HG03066 (cell line): ENCODE measurements around the gene CD84.
"Not testable (repeated sequence)": the region's sequence is repeated elsewhere in the genome, so short reads cannot be mapped to it uniquely, and the experiment has no call there.

Experiments used
- ATAC-seq: cut with Tn5 transposase; IDR thresholded peaks from one replicate; pipeline ENCODE4 v1.9.1; 2021; ENCODE audit warnings: low read depth; ENCODE audit not compliant: unreplicated experiment

Gene CD84, protein sequence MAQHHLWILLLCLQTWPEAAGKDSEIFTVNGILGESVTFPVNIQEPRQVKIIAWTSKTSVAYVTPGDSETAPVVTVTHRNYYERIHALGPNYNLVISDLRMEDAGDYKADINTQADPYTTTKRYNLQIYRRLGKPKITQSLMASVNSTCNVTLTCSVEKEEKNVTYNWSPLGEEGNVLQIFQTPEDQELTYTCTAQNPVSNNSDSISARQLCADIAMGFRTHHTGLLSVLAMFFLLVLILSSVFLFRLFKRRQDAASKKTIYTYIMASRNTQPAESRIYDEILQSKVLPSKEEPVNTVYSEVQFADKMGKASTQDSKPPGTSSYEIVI

DNA sequence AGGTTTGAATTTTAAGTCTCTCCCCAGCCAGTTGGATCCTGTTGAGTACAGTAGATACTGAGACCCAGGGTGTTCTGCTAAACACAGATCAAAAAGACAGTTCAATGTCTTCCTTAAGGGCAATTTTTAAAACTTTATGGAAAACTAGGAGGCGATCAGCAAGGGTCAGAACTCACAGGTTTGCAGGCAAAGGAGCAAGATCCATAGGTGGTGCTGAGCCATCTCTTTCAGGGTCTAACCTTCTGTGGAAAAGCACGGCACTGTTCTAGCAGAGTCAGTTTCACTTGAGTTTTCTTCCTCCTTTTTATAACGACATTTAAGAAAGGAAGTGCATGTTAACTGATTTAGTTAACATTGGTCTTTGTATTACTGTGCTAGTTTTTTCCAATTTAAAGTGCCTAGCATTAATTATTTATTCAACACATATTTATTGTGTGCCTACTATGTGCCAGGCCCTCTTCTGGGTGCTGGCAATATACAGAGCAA is at the start of gene CD84:
TSS of gene CD84 (minus strand) at position 281 of the 486 bp plus-strand sequence. CDS start at position 222, 59 bp downstream.
- ATAC-seq: no peak

DNA sequence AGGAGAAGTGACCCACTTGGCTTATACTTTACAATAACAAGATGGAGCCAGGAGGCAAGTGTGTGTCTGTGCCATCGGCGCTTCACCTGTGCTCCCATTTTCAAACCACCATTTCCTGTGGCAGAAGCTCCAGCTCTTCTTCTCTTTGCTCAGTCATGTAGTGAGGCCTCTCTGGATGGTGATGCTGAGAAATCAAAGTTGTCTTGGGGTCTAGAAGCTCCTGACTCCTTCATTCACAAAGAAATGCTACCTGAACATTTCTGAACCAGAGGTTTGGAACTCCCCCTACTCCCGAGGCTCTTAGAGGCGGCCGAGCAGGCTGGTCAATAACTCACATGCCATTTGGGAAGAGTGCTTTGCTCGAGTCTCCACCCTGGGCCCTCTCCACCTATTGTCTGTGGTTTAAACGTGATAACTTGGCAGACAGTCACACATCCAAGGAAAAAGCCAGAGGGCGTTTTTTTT is 49.5 kb upstream of the CD84 start:
- no peak for ATAC-seq

DNA sequence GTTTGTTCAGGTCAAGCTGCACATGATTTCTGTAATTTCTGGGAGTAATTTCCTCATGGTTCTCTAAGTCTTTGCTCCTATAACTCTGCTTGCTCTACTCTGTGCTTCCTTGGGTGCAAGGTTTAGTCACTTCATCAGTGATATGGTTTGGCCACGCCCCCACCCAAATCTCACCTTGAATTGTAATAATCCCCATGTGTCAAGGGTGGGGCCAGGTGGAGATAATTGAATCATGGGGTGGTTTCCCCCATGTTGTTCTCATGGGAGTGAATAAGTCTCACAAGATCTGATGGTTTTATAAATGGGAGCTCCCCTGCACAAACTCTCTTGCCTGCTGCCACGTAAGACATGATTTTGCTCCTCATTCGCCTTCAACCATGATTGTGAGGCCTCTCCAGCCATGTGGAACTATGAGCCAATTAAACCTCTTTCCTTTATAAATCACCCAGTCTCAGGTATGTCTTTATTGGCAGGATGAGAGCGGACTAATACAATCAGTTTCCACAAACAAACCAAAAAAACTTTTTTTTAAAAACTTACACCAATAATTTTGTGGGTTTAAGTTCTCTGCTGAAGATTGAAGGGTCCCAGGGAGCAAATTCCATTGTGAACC is 48.5 kb upstream of the CD84 start:
- ATAC-seq: not testable (repeated sequence)

DNA sequence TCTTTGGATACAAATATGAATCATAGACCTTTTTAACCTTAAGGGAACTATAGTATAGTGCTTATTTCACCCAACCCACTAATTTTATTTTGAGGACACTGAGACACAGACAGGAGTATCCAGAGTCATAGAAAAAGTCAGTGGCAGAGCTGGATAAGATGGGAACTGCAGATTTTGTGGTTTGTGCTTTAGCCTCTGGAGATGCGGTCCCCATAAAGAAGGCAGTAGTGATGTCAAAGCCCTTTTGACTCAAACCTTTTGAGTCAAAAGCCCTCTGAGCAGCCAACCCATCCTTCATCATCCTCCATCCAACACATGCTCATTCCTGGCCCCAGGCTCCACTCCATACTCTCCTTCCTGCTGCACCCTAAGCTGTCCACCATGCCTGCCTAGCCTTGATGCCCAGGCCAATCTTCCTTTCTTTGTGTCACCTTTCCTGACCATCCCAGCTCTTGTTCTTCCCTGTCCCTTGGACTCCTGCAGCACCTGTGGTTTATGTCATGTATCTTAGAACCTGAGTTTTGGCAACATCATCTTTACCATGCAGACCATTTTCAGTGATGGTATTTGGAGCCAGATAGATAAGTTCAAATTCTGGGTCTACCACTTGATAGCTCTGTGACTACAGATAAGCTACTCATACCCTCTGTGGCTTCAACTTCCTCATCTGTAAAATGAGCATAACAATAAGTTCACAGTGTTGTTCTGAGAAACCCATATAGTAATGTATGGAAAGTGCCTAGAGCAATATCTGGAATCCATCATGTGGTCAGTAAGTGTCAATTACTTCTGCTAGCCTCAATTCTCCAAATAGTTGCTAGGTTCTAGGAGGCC is 47.4 kb upstream of the CD84 start:
- no peak for ATAC-seq

DNA sequence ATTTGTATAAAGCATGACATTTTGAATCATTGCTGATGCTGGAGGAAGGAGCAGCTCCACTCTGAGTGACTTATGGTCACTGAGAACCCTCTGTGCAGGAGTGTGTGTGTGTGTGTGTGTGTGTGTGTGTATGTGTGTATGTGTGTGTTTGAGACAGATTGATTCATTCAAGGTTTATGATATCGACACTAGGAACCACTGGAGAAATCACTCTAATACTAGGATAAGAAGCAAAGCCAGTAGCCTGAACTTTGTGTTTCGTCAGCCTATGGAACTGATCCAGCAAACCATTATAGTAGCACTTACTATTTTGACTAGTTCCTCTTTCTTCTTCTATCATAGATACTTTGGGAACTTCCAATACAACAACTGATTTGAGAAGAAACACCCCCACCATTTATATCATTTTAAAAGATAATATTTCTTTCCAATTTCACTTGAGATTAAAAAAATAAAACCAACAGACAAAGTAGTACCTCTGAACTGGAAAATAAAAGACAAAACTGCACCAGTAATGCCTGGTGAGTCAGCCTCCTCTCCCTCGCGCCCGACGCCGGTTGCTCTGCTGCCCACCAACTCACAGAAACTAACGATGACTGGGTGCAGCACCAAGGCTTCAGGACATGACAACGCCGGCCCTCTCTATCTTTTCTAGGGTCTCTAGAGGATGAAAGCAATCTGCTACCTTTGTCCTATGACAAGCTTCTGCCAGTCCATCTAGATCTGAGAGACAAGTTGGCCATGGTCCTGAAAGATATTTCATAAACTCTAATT is 46.6 kb upstream of the CD84 start:
- no peak for ATAC-seq

DNA sequence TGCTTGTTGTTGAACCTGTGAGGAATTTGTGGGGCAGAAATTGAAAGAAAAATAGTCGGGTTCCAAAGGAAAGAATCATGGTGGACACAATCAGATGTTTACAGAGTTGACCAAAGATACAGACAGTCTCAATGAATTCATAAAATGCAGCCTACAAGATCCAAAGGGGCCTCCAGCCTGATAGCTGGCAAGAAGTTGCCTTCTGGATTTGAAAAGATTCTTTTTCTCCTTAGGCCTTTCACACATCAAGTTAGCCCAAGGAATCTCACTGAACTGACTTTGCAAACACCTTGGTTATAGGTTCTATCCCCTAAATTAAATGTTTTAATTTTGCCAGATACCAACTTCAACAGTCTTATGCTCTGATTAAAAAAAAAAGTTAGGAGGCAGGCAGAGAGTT is 46.0 kb upstream of the CD84 start:
- ATAC-seq: no peak

DNA sequence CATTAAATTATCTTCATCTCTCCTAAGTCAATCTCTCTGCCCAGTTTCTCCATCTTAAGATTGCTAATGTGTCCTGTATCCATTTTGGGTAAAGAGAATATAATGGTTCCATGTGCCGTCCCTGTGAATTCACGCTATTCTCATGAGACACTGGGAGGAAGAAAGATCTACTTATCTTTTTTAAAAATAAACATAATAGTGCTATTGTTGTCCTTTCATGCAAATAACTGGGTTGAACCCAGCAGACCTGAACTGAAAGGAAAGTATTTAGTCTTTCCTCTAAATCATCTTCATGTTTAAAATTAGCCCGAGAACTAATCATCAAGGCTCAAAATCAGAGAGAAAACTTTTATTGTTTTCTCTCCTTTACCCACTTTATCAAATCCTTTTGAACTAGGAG is 45.2 kb upstream of the CD84 start:
- ATAC-seq: peak; percentile 35

DNA sequence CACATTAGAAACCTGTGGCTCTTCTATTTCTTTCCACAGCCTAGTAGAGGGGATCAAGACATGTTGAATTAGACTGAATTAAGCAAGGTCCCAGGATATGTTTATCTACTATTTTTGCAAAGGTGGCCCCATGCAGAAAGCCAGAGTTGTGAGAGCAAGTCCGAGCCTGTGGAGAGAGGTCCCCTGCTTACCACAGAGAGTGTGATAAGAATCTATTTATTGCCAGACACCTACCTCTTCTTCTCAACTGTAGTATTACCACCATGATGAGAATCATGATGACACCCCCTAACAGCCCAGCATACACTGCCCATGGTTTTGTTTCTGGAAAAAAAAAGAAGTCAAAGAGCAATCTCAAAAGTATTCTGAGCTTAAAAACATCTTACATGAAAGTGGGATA is 44.6 kb upstream of the CD84 start:
- no peak for ATAC-seq

DNA sequence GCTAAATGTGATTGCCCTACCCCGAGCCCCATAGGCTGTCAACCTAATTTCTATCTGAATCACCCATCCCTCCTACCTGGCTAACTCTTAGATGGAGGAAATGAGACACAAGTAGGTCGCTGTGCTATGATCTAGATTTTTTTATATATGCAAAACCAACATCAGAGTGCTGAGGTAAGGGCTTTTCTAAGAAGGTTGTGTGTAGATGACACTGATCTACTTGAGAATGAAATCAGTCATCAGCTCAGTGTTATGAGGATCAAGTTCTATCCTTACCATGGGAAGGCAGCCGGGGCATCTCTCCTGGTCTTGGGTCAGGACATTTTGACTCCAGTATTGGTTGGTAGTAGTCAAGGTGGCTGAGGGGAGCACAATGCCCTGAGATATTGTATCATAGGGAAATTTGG is 43.9 kb upstream of the CD84 start:
- ATAC-seq: no peak

DNA sequence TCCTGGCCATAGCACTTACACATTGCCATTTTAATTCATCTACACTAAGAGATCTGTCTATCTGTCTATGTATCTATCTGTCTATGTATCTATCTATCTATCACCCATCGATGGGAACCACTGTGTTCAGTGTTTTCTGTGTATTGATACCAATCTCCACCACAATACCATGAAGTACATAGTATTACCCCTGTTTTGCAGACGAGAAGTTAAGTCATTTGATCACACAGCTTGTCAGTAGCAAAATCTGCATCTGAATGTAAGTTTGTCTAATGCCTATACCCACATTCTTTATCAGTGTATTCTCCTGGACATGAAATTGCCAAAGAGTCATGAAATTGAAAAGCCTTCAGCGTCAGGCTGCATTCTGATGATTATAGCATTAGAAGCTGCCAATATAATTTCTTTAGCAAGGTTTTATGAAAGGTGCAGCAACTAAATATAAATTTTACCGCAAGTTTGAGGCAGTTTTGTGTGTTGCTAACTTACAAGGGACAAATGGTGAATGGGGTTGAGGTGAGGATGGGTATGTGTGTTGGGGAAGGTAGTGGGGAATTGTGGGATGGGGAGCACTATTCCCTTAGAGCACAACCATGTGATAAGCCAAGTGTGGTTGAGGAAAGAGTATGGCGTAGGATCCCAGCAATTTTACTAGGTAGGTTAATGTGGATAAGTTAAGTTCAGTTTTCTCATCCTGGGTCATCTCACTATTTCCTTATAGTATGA is 43.4 kb upstream of the CD84 start:
- ATAC-seq: no peak

DNA sequence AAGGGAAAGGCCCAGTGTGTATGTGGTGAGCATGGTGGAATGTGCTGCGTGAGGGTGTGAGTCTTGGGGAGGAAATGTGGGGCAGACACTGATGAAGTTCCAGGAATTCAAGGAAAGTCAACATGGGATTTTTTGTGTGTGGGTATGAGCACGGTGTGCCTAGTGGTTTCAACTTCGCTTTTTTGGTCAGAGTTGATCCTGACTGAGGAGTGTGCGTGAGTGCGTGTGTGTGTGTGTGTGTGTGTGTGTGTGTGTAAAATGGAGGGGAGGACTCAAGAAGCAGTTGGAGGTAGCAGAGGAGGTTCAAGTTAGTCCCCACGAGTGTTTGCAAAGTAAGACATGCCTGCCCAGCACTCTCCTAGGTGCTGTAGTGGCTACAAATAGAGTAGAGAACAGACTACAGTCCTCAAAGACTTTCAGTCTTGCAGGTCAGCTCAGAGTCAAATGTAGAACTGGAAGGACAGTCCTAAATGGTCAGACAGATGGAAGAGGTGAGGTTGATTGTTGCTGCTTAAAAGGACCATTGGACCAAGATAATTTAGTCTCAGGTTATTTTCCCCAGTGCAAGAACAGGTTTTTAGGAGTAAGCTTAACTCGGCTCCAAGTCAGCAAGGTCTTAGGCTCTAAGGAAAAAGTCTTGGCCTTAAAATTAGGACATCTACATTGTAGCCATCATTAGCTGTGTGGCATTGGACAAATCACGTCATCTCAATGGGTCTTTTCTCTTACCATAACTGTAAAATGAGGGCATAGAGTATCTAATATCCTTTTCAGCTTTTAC is 42.5 kb upstream of the CD84 start:
- no peak for ATAC-seq

DNA sequence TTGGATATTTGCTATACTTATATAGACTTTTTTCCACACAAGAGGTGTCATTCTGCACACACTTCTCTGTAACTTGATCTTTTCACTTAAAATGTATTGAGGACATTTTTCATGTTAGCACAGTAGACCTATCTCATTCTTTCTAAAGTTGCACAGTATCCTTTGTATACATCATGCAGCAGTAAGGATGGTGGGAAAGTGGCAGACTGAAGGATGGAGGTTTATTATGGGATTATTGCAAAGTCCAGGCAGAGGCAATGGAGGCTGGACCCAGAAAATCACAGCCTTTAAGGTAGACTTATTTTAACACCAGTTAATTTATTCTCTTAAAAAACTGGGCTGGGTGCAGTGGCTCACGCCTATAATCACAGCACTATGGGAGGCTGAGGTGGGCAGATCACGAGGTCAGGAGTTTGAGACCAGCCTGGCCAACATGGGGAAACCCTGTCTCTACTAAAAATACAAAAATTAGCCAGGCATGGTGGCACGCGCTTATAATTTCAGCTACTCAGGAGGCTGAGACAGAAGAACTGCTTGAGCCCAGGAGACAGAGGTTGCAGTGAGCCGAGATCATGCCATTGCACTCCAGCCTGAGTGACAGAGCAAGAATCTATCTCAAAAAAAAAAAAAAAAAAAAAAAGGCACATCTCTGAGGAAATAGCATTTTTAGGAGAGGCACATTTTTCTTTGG is 41.8 kb upstream of the CD84 start:
- no peak for ATAC-seq

DNA sequence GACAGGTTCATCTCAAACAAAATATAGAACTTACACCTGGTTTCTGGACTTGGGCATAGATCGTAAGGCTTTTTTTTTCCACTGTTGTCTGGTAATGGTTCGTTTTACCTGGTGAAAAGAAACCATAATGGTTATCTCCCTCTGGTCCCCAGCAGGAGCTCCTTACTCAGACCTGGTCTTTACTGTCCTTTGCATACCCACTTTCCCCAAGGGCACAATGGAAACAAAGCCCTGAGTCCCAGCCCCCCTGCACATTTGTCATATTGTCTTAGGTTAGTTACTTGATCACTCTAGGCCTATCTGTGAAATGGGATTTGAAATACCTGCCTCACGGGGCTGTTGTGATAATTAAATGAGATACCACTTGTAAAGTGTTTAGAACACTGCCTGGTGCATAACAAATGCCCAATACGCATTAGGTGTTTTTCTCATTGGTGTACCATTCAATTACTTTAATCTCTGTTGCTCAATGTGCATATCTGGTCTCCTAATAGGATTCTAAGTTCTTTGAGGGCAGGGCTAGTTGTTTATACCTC is 40.5 kb upstream of the CD84 start:
- no peak for ATAC-seq

DNA sequence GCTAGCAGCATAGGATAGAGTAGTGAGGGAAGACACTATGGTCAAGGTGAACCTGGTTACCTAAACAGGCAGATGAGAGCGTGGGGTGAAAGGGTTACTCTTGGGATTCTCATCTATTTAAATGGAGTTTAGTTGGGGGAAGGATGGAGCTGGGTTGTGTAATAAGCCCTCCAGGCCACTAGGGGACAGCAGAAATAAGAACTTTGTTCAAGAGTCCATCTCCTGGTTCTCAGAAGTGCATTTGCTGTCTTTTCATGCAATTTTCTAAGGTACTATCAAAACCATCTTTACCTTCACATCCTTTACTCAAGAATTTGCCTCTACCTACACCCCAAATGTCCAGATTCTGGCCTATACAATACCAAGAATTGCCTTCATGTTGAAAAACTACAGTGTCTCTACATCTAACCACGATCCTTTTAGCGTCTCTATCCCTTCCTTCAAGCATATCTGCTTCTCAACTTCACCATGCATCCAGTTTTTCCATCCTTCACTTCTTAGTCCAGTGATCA is 39.5 kb upstream of the CD84 start:
- no peak for ATAC-seq

DNA sequence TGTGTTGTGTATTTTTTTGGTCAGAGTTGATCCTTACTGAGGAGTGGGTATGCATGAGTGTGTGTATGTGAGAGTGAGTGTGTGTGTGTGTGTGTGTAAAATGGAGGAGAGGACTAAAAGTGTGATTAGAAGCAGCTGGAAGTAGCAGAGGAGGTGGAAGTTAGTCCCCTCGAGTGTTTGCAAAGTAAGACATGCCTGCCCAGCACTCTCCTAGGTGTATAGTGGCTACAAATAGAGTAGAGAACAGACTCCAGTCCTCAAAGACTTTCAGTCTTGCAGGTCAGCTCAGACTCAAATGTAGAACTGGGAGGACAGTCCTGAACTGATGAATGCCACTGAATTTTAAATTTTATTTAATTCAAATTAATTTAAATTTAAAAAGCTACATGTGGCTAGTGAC is 39.0 kb upstream of the CD84 start:
- ATAC-seq: no peak

DNA sequence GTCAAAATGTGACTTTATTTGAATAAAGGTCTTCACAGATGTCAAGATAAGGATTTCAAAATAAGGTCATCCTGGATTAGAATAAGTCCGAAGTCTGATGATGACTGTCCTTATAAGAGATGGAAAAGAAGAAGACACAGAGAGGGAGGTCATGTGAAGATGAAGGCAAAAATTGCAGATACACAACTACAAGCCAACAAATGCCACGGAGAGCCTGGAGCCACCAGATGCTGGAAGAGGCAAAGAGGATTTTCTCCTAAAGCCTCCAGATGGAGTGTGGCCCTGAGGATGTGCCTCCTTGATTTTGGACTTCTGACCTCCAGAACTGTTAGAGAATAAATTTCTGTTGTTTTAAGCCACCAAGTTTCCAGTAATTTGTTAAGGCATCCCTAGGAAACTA is 36.4 kb upstream of the CD84 start:
- no peak for ATAC-seq

DNA sequence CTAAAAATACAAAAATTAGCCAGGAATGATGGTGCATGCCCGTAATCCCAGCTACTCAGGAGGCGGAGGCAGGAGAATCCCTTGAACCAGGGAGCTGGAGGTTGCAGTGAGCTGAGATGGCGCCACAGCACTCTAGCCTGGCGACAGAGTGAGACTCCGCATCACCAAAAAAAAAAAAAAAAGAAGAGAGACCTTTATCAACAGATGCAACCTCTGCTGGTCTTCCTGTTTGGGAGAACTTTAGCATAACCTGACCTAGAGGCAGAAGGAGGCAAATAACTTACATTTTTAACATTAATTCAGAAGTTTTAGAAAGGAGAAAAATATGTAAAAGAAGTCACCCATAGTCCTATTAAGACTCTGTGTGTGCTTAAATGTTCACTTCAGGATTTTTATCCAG is 35.1 kb upstream of the CD84 start:
- no peak for ATAC-seq

DNA sequence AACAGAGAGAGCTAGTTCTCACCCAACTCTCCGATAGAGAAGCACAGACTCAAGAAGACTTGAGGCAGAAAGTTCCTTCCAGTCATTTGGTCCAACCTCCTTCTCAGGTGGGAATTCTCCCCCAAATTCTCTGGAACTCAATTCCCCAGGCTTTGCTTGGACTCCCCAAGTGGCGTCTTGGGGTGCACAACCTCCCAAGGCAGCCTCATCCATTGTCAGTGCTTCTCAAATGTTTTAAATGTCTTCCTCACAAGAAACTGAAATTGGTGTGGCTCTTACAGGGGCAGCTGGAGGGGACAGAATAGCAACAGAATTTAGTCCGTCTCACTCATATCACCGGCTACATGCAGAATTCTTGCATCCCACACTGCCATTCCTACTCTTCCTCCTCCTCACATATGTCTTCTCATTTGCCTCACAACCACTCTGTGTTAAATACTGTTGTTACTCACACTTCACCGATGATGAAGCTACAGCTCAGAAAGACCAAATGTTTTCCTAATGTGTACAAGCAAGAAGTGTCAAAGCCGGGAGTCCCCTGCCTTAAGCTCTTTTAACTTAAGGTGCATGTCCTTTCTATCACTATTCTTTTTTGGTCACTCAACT is 33.4 kb upstream of the CD84 start:
- ATAC-seq: no peak
